GM13976 (cell line): ENCODE measurements around the gene CHIA.

Experiments used
- DNase-seq: peaks from one replicate; pipeline ENCODE4 v3.0.0; 2012; ENCODE audit warnings: low spot score
- in situ Hi-C: fragments of 300-500 bp; cut with MboI; formaldehyde crosslinking; loops from one replicate; pipeline ENCODE4 v1.12.0; 2022; ENCODE audit warnings: low sequenced_read_pairs, mixed read lengths, inconsistent platforms; ENCODE audit not compliant: unreplicated experiment
- TF ChIP-seq, protein P1 (sequence below): IDR thresholded peaks from 2 replicates; pipeline ENCODE4 v1.5.1; 2012; ENCODE audit warnings: borderline replicate concordance, mild to moderate bottlenecking; ENCODE audit not compliant: insufficient read depth; ENCODE audit errors: extremely low read depth, missing control alignments, control extremely low read depth

The CHIA gene

DNA sequence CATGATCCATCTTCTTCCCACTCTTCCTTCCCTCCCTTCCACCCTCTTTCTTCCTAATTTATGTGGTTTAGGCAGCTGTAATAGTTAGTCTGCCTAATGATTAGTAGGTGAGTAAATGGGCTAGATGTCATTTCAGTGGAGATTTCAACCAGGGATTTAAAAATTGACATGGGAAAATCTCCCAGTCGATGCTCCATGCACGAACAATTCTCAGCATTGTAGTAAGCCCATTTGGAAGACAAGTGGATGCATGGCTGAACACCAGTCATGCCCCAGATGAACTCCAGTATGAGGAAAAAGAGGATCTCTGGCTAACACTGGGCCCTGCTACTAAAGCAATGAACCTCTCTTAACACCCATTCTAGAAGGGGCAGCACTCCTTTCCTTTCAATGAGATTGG lies 37.9 kb upstream of the CHIA start:
- no peak for DNase-seq
- TF ChIP-seq, protein P1, sequence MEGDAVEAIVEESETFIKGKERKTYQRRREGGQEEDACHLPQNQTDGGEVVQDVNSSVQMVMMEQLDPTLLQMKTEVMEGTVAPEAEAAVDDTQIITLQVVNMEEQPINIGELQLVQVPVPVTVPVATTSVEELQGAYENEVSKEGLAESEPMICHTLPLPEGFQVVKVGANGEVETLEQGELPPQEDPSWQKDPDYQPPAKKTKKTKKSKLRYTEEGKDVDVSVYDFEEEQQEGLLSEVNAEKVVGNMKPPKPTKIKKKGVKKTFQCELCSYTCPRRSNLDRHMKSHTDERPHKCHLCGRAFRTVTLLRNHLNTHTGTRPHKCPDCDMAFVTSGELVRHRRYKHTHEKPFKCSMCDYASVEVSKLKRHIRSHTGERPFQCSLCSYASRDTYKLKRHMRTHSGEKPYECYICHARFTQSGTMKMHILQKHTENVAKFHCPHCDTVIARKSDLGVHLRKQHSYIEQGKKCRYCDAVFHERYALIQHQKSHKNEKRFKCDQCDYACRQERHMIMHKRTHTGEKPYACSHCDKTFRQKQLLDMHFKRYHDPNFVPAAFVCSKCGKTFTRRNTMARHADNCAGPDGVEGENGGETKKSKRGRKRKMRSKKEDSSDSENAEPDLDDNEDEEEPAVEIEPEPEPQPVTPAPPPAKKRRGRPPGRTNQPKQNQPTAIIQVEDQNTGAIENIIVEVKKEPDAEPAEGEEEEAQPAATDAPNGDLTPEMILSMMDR = no peak
- in situ Hi-C loops = no loop called here

DNA sequence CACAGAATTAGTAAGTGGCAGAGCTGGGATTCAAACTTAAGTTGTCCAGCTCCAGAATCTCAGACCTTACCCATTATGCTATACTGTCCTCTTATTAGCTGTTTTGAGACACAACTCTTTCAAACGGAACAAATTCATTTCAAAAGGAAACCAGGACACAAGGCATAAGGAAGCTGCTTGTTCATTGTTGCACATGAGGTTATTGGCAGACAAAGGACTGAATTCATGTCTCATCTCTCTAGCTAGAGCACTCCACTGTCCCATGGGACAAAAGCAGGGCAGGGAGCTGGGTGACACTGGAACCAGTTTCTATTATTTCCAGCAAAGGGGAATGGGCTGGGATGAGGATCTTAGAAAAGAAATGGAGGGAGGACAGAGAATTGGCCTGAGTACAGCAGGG lies 36.8 kb upstream of the CHIA start:
- TF ChIP-seq, protein P1 = no peak
- in situ Hi-C loops = no loop called here
- DNase-seq = no peak

DNA sequence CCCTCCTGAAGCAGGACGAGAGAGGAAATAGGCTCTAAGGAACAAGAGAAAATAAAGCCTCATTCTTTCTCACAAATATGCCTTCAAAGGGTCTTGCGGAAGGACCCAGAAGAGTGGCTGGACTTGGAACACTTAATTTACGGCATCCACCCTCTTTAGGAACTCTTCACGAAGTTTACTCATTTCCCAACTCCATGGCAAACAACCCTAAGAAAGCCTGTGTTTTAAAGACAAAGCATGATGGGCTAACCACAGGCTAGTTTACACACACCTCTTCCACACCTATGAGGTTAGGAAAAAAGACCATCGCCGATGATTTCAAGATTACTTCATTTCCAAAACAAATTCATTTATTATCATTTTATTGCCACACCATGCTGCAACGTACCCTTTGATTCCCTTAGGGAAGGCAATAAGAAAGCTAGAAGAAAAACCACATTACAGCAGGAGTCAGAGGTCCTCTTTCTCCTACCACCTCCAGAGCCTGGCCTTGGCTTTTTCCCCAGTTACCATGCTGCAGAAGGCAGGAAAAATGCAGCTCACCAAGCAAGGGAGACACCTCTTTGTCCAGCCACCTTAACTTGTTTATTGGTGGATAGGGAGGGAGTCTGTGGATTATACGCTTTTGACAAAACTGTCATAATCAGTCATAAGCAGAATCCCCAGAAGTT lies 33.5 kb upstream of the CHIA start:
- no peak for DNase-seq
- TF ChIP-seq, protein P1 = no peak
- in situ Hi-C loops = no loop called here

GRCh38 chr1:111267801-111268508 lies 22.7 kb upstream of the CHIA start:
- in situ Hi-C loops = no loop called here
- DNase-seq = no peak
- TF ChIP-seq, protein P1 = no peak

- DNase-seq = peak; percentile 20
- TF ChIP-seq, protein P1 = no peak
- in situ Hi-C loops = no loop called here
These were observed 20.7 kb upstream of the CHIA start for GRCh38 chr1:111269825-111270406.

GRCh38 chr1:111270771-111271463 lies 19.7 kb upstream of the CHIA start:
- TF ChIP-seq, protein P1 = no peak
- in situ Hi-C loops = no loop called here
- DNase-seq = peak; percentile 38
